Body of pancreas (tissue), 4 donors: ENCODE data around the gene SLC25A1. TPM values are rescaled to one million over a fixed set of nuclear protein-coding genes. Genes with fewer than 3 reads are reported as not detected.

Source experiments
- ATAC-seq: fragments of 150-250 bp; one replicate; pipeline ENCODE4 v1.9.1; 2016
- DNase-seq, 4 donors: peaks; one replicate each; pipeline ENCODE4 v3.0.0-alpha.2; 2019
- H3K27ac ChIP-seq, 4 donors: fragments of 200-600 bp; sonication (generic); 1 replicate in 3 of 4; 2 replicates in 1 of 4; pipeline versions ENCODE4 v1.5.1 to v1.6.1; 2016 to 2019; ENCODE audit warnings: mild to moderate bottlenecking in 1 of 4, mixed read lengths in 1 of 4, moderate library complexity in 1 of 4
- H3K27me3 ChIP-seq, 2 donors: fragments of 200-600 bp; sonication (generic); one replicate each; pipeline ENCODE4 v1.6.0; 2016; ENCODE audit warnings: mild to moderate bottlenecking in 1 of 2
- H3K36me3 ChIP-seq, 2 donors: fragments of 200-600 bp; sonication (generic); replicated peaks in 1 of 2; 2 replicates each; pipeline ENCODE4 v1.5.1; 2016; ENCODE audit warnings: low read depth in 2 of 2; ENCODE audit not compliant: insufficient read depth in 1 of 2
- H3K4me1 ChIP-seq: fragments of 200-600 bp; sonication (generic); one replicate; pipeline ENCODE4 v1.6.0; 2016
- H3K4me3 ChIP-seq, 2 donors: fragments of 200-600 bp; sonication (generic); 1 replicate in 1 of 2; 2 replicates in 1 of 2; pipeline ENCODE4 v1.5.1; 2016 to 2019
- H3K9me3 ChIP-seq, 3 donors: fragments of 200-600 bp; sonication (generic); 1 replicate in 2 of 3; 2 replicates in 1 of 3; pipeline ENCODE4 v1.5.1; 2016
- CTCF ChIP-seq, 7 experiments: fragments of 450-650 bp in 4 of 7; fragments of 200-600 bp in 3 of 7; sonication (generic) in 3 of 7; IDR thresholded peaks; one replicate each; pipeline ENCODE4 v1.5.1; 2016 to 2019; ENCODE audit warnings: antibody characterized with exemption in 7 of 7
- POLR2A ChIP-seq, 3 donors: fragments of 450-650 bp; IDR thresholded peaks; one replicate each; pipeline ENCODE4 v1.6.1; 2016; ENCODE audit warnings: antibody characterized with exemption in 3 of 3, mild to moderate bottlenecking in 2 of 3
- WGBS, 2 donors: methylation state at CpG; one replicate each; pipeline ENCODE4 v1.1.5; 2017; 5-methylcytosine and 5-hydroxymethylcytosine counted together
- intact Hi-C: fragments of 100-400 bp; cut with DNase I; formaldehyde crosslinking; loops from one replicate; pipeline ENCODE4 v1.15.1; 2023
- total RNA-seq, 2 donors: library from RNA; depleted of rRNA; stranded (reverse); fragments of >200 nt; gene quantifications; one replicate each; pipeline ENCODE4 v1.1.0, GENCODE V29; 2016

The SLC25A1 gene
- 10 to 100 TPM; 39.7 to 87.0 TPM for total RNA-seq

- ATAC-seq (peak; percentile 87), DNase-seq (peak; percentile 94 to 98 (median 94))
- TF ChIP-seq POLR2A (IDR thresholded peaks at IDR 0.05) (peak; percentile 50 to 58 (median 54)), CTCF (IDR thresholded peaks at IDR 0.05) (no peak)
- Histone ChIP-seq H3K4me1 (peaks cover 49% of the 10 kb centered on the region), H3K27me3 (no peaks in the 10 kb centered on the region), H3K9me3 (no peaks in the 10 kb centered on the region), H3K4me3 (peak within 1 kb of the TSS; percentile 35 to 86), H3K36me3 (no peaks in the 10 kb centered on the region), H3K27ac (peak within 1 kb of the TSS; percentile 71 to 94 (median 92))
- WGBS, 2 donors, result 0 to 1% methylated on average over 2 to 78 of the region's 86 CpGs
- intact Hi-C loops, result loop anchor here (5.0 kb wide), 1 partner anchor 52 kb away; no protein-coding TSS in a partner anchor
Observed at GRCh38 chr22:19178657-19179496, at the start of gene SLC25A1. Gene SLC25A1 (minus strand): TSS chr22:19178736. CDS start chr22:19178673, 63 bp downstream.

GRCh38 chr22:19228179-19228578 lies 49.6 kb upstream of the SLC25A1 start:
- no peak overlapping the region for H3K27ac ChIP-seq
- no peaks in the 10 kb centered on the region for H3K4me1 ChIP-seq
- ATAC-seq (no peak), DNase-seq (no peak)
- 78 to 86% methylated on average over 4 of the region's 4 CpGs for WGBS, 2 donors
- intact Hi-C loops, result no loop called here
- no peaks in the 10 kb centered on the region for H3K36me3 ChIP-seq
- H3K9me3 ChIP-seq, result no peaks in the 10 kb centered on the region
- no peak overlapping the region for H3K4me3 ChIP-seq
- H3K27me3 ChIP-seq, result no peaks in the 10 kb centered on the region
- TF ChIP-seq POLR2A (IDR thresholded peaks at IDR 0.05) (no peak), CTCF (IDR thresholded peaks at IDR 0.05) (no peak)

GRCh38 chr22:19226428-19226827 lies 47.9 kb upstream of the SLC25A1 start:
- Histone ChIP-seq H3K27me3 (no peaks in the 10 kb centered on the region), H3K9me3 (no peaks in the 10 kb centered on the region), H3K27ac (no peak overlapping the region), H3K4me1 (no peaks in the 10 kb centered on the region), H3K4me3 (no peak overlapping the region), H3K36me3 (no peaks in the 10 kb centered on the region)
- ATAC-seq (no peak), DNase-seq (no peak)
- intact Hi-C loops, result no loop called here
- TF ChIP-seq CTCF (IDR thresholded peaks at IDR 0.05) (no peak), POLR2A (IDR thresholded peaks at IDR 0.05) (no peak)

- no peak overlapping the region for H3K27ac ChIP-seq
- no peaks in the 10 kb centered on the region for H3K4me1 ChIP-seq
- H3K4me3 ChIP-seq, result no peak overlapping the region
- intact Hi-C loops, result no loop called here
- ATAC-seq (no peak), DNase-seq (no peak)
- H3K27me3 ChIP-seq, result no peaks in the 10 kb centered on the region
- no peaks in the 10 kb centered on the region for H3K9me3 ChIP-seq
- 84 to 89% methylated on average over 3 of the region's 3 CpGs for WGBS, 2 donors
- TF ChIP-seq POLR2A (IDR thresholded peaks at IDR 0.05) (no peak), CTCF (IDR thresholded peaks at IDR 0.05) (no peak)
- H3K36me3 ChIP-seq, result no peaks in the 10 kb centered on the region
Observed at GRCh38 chr22:19225560-19225959, 47.0 kb upstream of the SLC25A1 start.

GRCh38 chr22:19224985-19225384 lies 46.4 kb upstream of the SLC25A1 start:
- 73 to 88% methylated on average over 7 of the region's 7 CpGs for WGBS, 2 donors
- Histone ChIP-seq H3K27ac (no peak overlapping the region), H3K4me3 (no peak overlapping the region), H3K9me3 (no peaks in the 10 kb centered on the region), H3K36me3 (no peaks in the 10 kb centered on the region), H3K27me3 (no peaks in the 10 kb centered on the region), H3K4me1 (no peaks in the 10 kb centered on the region)
- intact Hi-C loops, result no loop called here
- DNase-seq (no peak), ATAC-seq (no peak)
- no peak for TF ChIP-seq POLR2A (IDR thresholded peaks at IDR 0.05)
- TF ChIP-seq CTCF (IDR thresholded peaks at IDR 0.05), result no peak
